ENCODE data around the gene C17orf50.

GRCh38 chr17:35811759-35812158 is 51.1 kb downstream of the C17orf50 start:
- TF ChIP-seq BCL3 (IDR thresholded peaks at IDR 0.05), result no peak
- TF ChIP-seq KDM1A (IDR thresholded peaks at IDR 0.05; ENCODE audit: low read depth), result no peak
- TF ChIP-seq HOXB5 (CRISPR knock-in tag; IDR thresholded peaks at IDR 0.05), result no peak
- TF ChIP-seq, protein P1, sequence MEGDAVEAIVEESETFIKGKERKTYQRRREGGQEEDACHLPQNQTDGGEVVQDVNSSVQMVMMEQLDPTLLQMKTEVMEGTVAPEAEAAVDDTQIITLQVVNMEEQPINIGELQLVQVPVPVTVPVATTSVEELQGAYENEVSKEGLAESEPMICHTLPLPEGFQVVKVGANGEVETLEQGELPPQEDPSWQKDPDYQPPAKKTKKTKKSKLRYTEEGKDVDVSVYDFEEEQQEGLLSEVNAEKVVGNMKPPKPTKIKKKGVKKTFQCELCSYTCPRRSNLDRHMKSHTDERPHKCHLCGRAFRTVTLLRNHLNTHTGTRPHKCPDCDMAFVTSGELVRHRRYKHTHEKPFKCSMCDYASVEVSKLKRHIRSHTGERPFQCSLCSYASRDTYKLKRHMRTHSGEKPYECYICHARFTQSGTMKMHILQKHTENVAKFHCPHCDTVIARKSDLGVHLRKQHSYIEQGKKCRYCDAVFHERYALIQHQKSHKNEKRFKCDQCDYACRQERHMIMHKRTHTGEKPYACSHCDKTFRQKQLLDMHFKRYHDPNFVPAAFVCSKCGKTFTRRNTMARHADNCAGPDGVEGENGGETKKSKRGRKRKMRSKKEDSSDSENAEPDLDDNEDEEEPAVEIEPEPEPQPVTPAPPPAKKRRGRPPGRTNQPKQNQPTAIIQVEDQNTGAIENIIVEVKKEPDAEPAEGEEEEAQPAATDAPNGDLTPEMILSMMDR (IDR thresholded peaks at IDR 0.05), result no peak
- no peak for TF ChIP-seq JUNB (IDR thresholded peaks at IDR 0.05)
- TF ChIP-seq, protein P2, sequence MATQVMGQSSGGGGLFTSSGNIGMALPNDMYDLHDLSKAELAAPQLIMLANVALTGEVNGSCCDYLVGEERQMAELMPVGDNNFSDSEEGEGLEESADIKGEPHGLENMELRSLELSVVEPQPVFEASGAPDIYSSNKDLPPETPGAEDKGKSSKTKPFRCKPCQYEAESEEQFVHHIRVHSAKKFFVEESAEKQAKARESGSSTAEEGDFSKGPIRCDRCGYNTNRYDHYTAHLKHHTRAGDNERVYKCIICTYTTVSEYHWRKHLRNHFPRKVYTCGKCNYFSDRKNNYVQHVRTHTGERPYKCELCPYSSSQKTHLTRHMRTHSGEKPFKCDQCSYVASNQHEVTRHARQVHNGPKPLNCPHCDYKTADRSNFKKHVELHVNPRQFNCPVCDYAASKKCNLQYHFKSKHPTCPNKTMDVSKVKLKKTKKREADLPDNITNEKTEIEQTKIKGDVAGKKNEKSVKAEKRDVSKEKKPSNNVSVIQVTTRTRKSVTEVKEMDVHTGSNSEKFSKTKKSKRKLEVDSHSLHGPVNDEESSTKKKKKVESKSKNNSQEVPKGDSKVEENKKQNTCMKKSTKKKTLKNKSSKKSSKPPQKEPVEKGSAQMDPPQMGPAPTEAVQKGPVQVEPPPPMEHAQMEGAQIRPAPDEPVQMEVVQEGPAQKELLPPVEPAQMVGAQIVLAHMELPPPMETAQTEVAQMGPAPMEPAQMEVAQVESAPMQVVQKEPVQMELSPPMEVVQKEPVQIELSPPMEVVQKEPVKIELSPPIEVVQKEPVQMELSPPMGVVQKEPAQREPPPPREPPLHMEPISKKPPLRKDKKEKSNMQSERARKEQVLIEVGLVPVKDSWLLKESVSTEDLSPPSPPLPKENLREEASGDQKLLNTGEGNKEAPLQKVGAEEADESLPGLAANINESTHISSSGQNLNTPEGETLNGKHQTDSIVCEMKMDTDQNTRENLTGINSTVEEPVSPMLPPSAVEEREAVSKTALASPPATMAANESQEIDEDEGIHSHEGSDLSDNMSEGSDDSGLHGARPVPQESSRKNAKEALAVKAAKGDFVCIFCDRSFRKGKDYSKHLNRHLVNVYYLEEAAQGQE (IDR thresholded peaks at IDR 0.05), result no peak
- no peak for TF ChIP-seq POLR2A (IDR thresholded peaks at IDR 0.05; ENCODE audit: low read length)
- TF ChIP-seq MAZ (IDR thresholded peaks at IDR 0.05; ENCODE audit: borderline replicate concordance, low read depth, low read length), result no peak

All from A549 (cell line).